Muscle of back (tissue), 11 donors: ENCODE measurements around the gene NUDT13. TPM values are rescaled to one million over a fixed set of nuclear protein-coding genes. Genes with fewer than 3 reads are reported as not detected.
"Not testable (repeated sequence)": the region's sequence is repeated elsewhere in the genome, so short reads cannot be mapped to it uniquely, and the experiment has no call there.

Experiments
- DNase-seq, 3 donors: peaks; one replicate each; pipeline versions ENCODE4 v3.0.0 to v3.0.0-alpha.2; 2013
- polyA plus RNA-seq, 10 donors: library from polyadenylated mRNA; unstranded; fragments of 120-200 nt; gene quantifications; one replicate each; pipeline ENCODE4 v1.2.1, GENCODE V29; 2013; ENCODE audit not compliant: insufficient read length in 10 of 10

NUDT13 gene
- polyA plus RNA-seq, 10 donors = 2.1 to 5.3 (median 2.9) TPM

GRCh38 chr10:73097305-73097670, 13.0 kb upstream of the NUDT13 start:
- DNase-seq = no peak

GRCh38 chr10:73099141-73099540, 11.1 kb upstream of the NUDT13 start:
- no peak for DNase-seq

GRCh38 chr10:73106301-73106700, 4.0 kb upstream of the NUDT13 start:
- no peak for DNase-seq

GRCh38 chr10:73109248-73109652, 1.0 kb upstream of the NUDT13 start:
- not testable (repeated sequence) for DNase-seq

GRCh38 chr10:73112032-73112431, 1.8 kb downstream of the NUDT13 start:
- DNase-seq = not testable (repeated sequence)

- DNase-seq = no peak
These were observed 3.3 kb downstream of the NUDT13 start for GRCh38 chr10:73113551-73113950.

- DNase-seq = no peak
These were observed 5.8 kb downstream of the NUDT13 start for GRCh38 chr10:73116017-73116416.

- peak in 1 of 3 donors; percentile 27 for DNase-seq
These were observed 7.9 kb downstream of the NUDT13 start for GRCh38 chr10:73117976-73118743.

GRCh38 chr10:73119457-73119856, 9.2 kb downstream of the NUDT13 start:
- no peak for DNase-seq

- no peak for DNase-seq
These were observed 9.7 kb downstream of the NUDT13 start for GRCh38 chr10:73119952-73120351.

- no peak for DNase-seq
These were observed 16.1 kb downstream of the NUDT13 start for GRCh38 chr10:73126343-73126742.

- no peak for DNase-seq
These were observed 21.0 kb downstream of the NUDT13 start for GRCh38 chr10:73131301-73131700.

- DNase-seq = no peak
These were observed 21.8 kb downstream of the NUDT13 start for GRCh38 chr10:73131913-73132686.

GRCh38 chr10:73134727-73135126, 24.5 kb downstream of the NUDT13 start:
- no peak for DNase-seq

- DNase-seq = no peak
These were observed 26.4 kb downstream of the NUDT13 start for GRCh38 chr10:73136627-73137026.

GRCh38 chr10:73139251-73139650, 29.0 kb downstream of the NUDT13 start:
- no peak for DNase-seq

- no peak for DNase-seq
These were observed 31.3 kb downstream of the NUDT13 start for GRCh38 chr10:73141603-73142002.

GRCh38 chr10:73150633-73151413, 40.6 kb downstream of the NUDT13 start:
- DNase-seq = not testable (repeated sequence)

GRCh38 chr10:73152009-73152408, 41.8 kb downstream of the NUDT13 start:
- DNase-seq = no peak

- DNase-seq = no peak
These were observed 45.8 kb downstream of the NUDT13 start for GRCh38 chr10:73156054-73156453.

- DNase-seq = peak; percentile 36 to 76 (median 65)
These were observed 48.9 kb downstream of the NUDT13 start for GRCh38 chr10:73159038-73159648.

- no peak for DNase-seq
These were observed 50.8 kb downstream of the NUDT13 start for GRCh38 chr10:73161079-73161478.
